Smooth muscle cell of the brain vasculature (primary cell): ENCODE results near the gene ME1.
"Not testable (repeated sequence)": the region's sequence is repeated elsewhere in the genome, so short reads cannot be mapped to it uniquely, and the experiment has no call there.

Experiments
- DNase-seq: peaks from one replicate; pipeline ENCODE4 v3.0.0-alpha.2; 2012; ENCODE audit warnings: low read depth, low spot score

The ME1 gene

DNA sequence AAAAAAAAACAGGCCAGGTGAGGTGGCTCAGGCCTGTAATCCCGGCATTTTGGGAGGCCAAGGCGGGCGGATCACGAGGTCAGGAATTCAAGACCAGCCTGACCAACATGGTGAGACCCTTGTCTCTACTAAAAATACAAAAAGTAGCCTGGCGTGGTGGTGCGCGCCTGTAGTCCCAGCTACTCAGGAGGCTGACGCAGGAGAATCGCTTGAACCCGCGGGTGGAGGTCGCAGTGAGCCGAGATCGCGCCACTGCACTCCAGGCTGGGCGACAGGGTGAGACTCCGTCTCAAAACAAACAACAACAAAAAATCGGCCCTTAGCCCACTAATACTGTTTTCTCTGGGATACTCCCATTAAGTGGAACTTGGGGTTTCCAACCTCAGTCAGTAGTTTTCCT, 238.9 kb downstream of the ME1 start:
- not testable (repeated sequence) for DNase-seq

- DNase-seq: no peak
These were observed 240.2 kb downstream of the ME1 start for GRCh38 chr6:83190626-83191025.

DNA sequence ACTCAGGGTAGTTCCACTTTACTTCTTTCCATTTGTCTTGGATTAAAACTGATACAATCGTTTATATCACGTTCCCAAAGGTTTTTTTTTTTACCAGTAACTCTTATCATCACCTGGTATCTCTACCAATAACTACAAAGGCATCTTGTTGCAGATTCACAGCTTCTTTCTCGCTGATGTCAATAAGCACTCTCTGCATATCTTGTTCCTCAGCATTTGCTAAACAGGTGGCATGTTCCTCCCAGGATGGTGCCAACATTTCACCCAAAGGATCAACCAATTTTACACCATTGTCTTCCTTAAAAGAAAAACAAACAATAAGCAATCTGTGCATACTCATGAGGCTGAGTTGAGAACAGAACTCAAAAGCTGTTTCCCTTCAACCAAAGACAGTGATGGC, 242.3 kb downstream of the ME1 start:
- DNase-seq: no peak

GRCh38 chr6:83185096-83185495, 245.8 kb downstream of the ME1 start:
- no peak for DNase-seq

DNA sequence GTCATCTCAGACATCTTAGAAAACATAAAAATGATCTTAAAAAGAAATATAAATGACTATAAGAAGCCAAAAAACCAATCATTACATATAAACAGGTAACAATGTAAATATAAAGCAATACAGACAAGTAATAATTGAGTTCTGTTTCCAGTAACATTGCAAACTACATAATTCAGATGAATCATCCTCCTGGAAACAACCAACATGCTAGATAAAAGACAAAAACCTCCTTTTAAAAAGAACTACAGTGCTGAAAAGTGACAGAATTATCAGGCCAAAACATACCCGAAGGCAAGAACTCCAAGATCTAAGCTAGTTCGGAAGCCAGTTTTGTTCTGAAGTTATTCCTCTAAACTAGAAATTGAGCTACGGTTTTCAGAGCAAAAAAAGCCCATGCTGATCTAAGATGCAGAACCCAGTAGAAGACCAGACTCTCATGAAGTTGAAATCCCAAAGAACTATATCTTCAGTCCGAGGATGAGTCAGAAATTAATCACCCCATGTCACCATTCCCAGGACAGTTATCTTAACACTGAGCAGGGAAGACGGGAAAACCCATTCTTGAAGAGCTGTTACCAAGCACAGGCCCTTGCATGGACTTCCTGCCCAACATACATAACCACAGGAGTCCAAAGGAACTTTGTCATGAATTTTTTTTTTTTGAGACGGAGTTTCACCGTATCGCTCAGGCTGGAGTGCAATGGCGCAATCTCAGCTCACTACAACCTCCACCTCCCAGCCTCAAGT, 247.6 kb downstream of the ME1 start:
- no peak for DNase-seq

- DNase-seq: no peak
These were observed 248.7 kb downstream of the ME1 start for GRCh38 chr6:83182114-83182513.

GRCh38 chr6:83180426-83180950, 250.4 kb downstream of the ME1 start:
- no peak for DNase-seq

DNA sequence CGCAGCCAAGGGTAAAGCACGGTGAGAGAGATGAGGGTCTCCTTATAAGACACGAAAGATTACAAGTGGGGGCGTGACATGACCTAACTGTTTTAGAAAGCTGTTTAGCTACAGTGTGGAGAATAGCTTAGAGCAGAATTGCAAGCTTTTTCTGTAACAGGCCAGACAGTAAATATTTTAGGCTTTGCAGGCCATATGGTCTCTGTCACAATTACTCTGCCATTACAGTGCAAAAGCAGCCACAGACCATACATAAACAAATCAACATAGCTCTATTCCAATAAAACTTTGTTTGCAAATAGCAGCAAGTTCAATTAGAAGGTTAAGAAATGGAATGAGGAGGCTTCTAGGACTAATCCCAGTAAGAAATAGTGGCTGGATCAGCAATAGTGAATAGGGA, 254.6 kb downstream of the ME1 start:
- DNase-seq: no peak

DNA sequence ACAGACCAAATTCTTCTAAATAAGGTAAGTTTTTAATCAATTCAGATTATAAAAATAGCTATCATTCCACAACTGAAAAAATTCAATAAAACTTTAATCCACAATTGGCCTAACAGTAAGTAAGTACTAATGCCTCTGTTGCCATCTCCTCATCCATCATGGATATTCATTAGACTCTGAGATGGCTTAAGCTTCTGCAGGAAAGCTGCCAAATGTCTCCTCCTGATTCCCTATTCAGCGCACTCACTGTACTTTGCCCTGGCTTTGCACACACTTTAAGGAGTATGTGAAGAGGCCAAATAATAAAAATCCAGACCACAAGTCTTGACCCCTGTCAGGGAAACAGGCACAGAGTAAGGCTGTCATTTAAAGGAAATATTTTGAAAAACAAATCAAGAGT, 261.3 kb downstream of the ME1 start:
- DNase-seq: no peak

DNA sequence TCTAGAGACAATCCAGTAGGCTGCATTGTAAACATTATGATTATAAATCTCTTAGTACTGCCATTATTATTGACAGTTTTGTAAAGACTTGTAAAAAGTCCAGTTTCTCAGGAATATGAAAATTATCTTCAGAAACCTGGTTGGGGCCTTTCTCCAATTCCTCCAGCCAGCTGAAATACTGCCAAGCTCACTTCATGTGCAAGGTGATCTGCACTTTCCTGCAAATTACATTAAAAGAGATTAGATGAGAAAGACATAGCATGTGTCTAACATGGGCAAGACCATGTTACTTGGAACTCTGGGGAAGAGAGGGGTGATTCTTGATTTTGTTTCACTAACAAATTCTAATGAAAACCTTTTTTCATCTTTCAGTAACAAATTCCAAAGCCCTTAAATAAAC, 261.7 kb downstream of the ME1 start:
- no peak for DNase-seq

- no peak for DNase-seq
These were observed 262.3 kb downstream of the ME1 start for GRCh38 chr6:83168556-83168955.

GRCh38 chr6:83167726-83168278, 263.0 kb downstream of the ME1 start:
- DNase-seq: no peak
